Stomach (tissue), 4 donors: ENCODE measurements around the gene GZMA.

Experiments used
- CTCF ChIP-seq, 7 experiments: fragments of 450-650 bp in 4 of 7; fragments of 200-600 bp in 3 of 7; sonication (generic) in 3 of 7; IDR thresholded peaks; one replicate each; pipeline ENCODE4 v1.5.1; 2016 to 2019; ENCODE audit warnings: antibody characterized with exemption in 7 of 7, control low read depth in 2 of 7, mild to moderate bottlenecking in 1 of 7
- EP300 ChIP-seq: sonication (generic); formaldehyde crosslinking; IDR thresholded peaks from one replicate; pipeline ENCODE4 v1.6.1; 2017; ENCODE audit warnings: antibody characterized with exemption
- POLR2A ChIP-seq, 4 donors: fragments of 450-650 bp; IDR thresholded peaks; one replicate each; pipeline ENCODE4 v1.6.1; 2016; ENCODE audit warnings: antibody characterized with exemption in 4 of 4, control low read depth in 2 of 4, mild to moderate bottlenecking in 1 of 4, moderate library complexity in 1 of 4
- POLR2AphosphoS5 ChIP-seq, 3 donors: sonication (generic); formaldehyde crosslinking; IDR thresholded peaks; one replicate each; pipeline ENCODE4 v1.6.1; 2016; ENCODE audit warnings: antibody characterized with exemption in 3 of 3

- TF ChIP-seq CTCF (IDR thresholded peaks at IDR 0.05) (no peak), EP300 (no peak), POLR2A (IDR thresholded peaks at IDR 0.05) (no peak), POLR2AphosphoS5 (IDR thresholded peaks at IDR 0.05) (no peak)
Observed at GRCh38 chr5:55151923-55152842, 49.7 kb downstream of the GZMA start.
